ENCODE data around the gene MIA2.
A peak's percentile ranks its signal among the peaks of the same experiment; 100 is the strongest.
"Not testable (repeated sequence)": the region's sequence is repeated elsewhere in the genome, so short reads cannot be mapped to it uniquely, and the experiment has no call there.

The MIA2 gene

GRCh38 chr14:39230416-39231035 lies 3.2 kb upstream of the MIA2 start:
- no peak for DNase-seq

- not testable (repeated sequence) for DNase-seq
Observed at GRCh38 chr14:39231751-39232553, 1.8 kb upstream of the MIA2 start.

GRCh38 chr14:39232554-39233415 lies 930 bp upstream of the MIA2 start:
- no peak for DNase-seq

- DNase-seq, result not testable (repeated sequence)
Observed at GRCh38 chr14:39234986-39235385, 1.3 kb downstream of the MIA2 start.

- DNase-seq, result not testable (repeated sequence)
Observed at GRCh38 chr14:39235466-39235865, 1.8 kb downstream of the MIA2 start.

- no peak for DNase-seq
Observed at GRCh38 chr14:39240769-39241168, 7.1 kb downstream of the MIA2 start.

- no peak for DNase-seq
Observed at GRCh38 chr14:39241637-39242036, 7.9 kb downstream of the MIA2 start.

- DNase-seq, result no peak
Observed at GRCh38 chr14:39243831-39244230, 10.1 kb downstream of the MIA2 start.

GRCh38 chr14:39246618-39247017 lies 12.9 kb downstream of the MIA2 start:
- DNase-seq, result no peak

GRCh38 chr14:39247256-39247655 lies 13.5 kb downstream of the MIA2 start:
- DNase-seq, result no peak

GRCh38 chr14:39251547-39251946 lies 17.8 kb downstream of the MIA2 start:
- no peak for DNase-seq

GRCh38 chr14:39257388-39257787 lies 23.7 kb downstream of the MIA2 start:
- not testable (repeated sequence) for DNase-seq

GRCh38 chr14:39258782-39259545 lies 25.2 kb downstream of the MIA2 start:
- DNase-seq, result no peak

- DNase-seq, result not testable (repeated sequence)
Observed at GRCh38 chr14:39260161-39260560, 26.4 kb downstream of the MIA2 start.

- DNase-seq, result not testable (repeated sequence)
Observed at GRCh38 chr14:39262214-39262613, 28.5 kb downstream of the MIA2 start.

GRCh38 chr14:39264057-39264456 lies 30.3 kb downstream of the MIA2 start:
- no peak for DNase-seq

- no peak for DNase-seq
Observed at GRCh38 chr14:39264558-39264957, 30.8 kb downstream of the MIA2 start.

GRCh38 chr14:39265033-39265432 lies 31.3 kb downstream of the MIA2 start:
- no peak for DNase-seq

- no peak for DNase-seq
Observed at GRCh38 chr14:39265806-39266524, 32.2 kb downstream of the MIA2 start.

GRCh38 chr14:39266525-39266870 lies 32.8 kb downstream of the MIA2 start:
- no peak for DNase-seq

GRCh38 chr14:39266871-39267607 lies 33.3 kb downstream of the MIA2 start:
- DNase-seq, result peak; percentile 8

Measured in NCI-H1694 (cell line).